GM10266 (cell line): ENCODE measurements around the gene SEMA6A.

Experiments used
- DNase-seq: peaks from one replicate; pipeline ENCODE4 v3.0.0; 2012; ENCODE audit errors: extremely low spot score
- CTCF ChIP-seq: IDR thresholded peaks from 2 replicates; pipeline ENCODE4 v1.5.1; 2012; ENCODE audit warnings: mild to moderate bottlenecking, low read depth; ENCODE audit not compliant: control insufficient read depth, insufficient read depth; ENCODE audit errors: missing control alignments

Gene SEMA6A

GRCh38 chr5:116457062-116457461 lies 117.6 kb downstream of the SEMA6A start:
- DNase-seq: no peak
- TF ChIP-seq CTCF: no peak

GRCh38 chr5:116456036-116456435 lies 118.6 kb downstream of the SEMA6A start:
- no peak for DNase-seq
- TF ChIP-seq CTCF: no peak

- DNase-seq: no peak
- no peak for TF ChIP-seq CTCF
These were observed 119.6 kb downstream of the SEMA6A start for GRCh38 chr5:116455061-116455460.

- DNase-seq: peak; percentile 66
- TF ChIP-seq CTCF: no peak
These were observed 120.2 kb downstream of the SEMA6A start for GRCh38 chr5:116454417-116454927.

GRCh38 chr5:116453988-116454411 lies 120.6 kb downstream of the SEMA6A start:
- no peak for DNase-seq

GRCh38 chr5:116452774-116453368 lies 121.8 kb downstream of the SEMA6A start:
- no peak for DNase-seq
- TF ChIP-seq CTCF: no peak

More at GRCh38 chr5:116453988-116454411, 120.6 kb downstream of the SEMA6A start:
- no peak for TF ChIP-seq CTCF

GRCh38 chr5:116451905-116452450 lies 122.6 kb downstream of the SEMA6A start:
- TF ChIP-seq CTCF: no peak
- no peak for DNase-seq
